Activated CD4-positive, CD25-positive, alpha-beta regulatory T cell (primary cell): ENCODE results near the gene ESRRA.

ENCODE experiments used
- DNase-seq, 4 experiments: peaks; one replicate each; lab custom pipeline; 2025; lab: John Stamatoyannopoulos, UW

ESRRA gene

GRCh38 chr11:64275031-64275800 lies 30.1 kb upstream of the ESRRA start:
- DNase-seq: no peak

- DNase-seq: no peak
These were observed 29.5 kb upstream of the ESRRA start for GRCh38 chr11:64275841-64276240.

- DNase-seq: no peak
These were observed 28.5 kb upstream of the ESRRA start for GRCh38 chr11:64276653-64277431.

GRCh38 chr11:64278576-64279190 lies 26.6 kb upstream of the ESRRA start:
- no peak for DNase-seq

GRCh38 chr11:64281957-64282770 lies 23.2 kb upstream of the ESRRA start:
- no peak for DNase-seq

- no peak for DNase-seq
These were observed 22.2 kb upstream of the ESRRA start for GRCh38 chr11:64283092-64283491.

GRCh38 chr11:64284048-64284961 lies 21.0 kb upstream of the ESRRA start, which contains the start of gene BAD:
Gene BAD, minus strand, starts transcription at chr11:64284665. Its CDS starts 297 bp downstream, at chr11:64284368.
- peak; percentile 82 to 86 (median 84) for DNase-seq

- peak; percentile 86 to 87 (median 86) for DNase-seq
These were observed 20.1 kb upstream of the ESRRA start, which contains the start of gene GPR137 for GRCh38 chr11:64284962-64285884. Gene GPR137, plus strand, starts transcription at chr11:64285848. Its CDS starts 677 bp downstream, at chr11:64286525.

- no peak for DNase-seq
These were observed 19.2 kb upstream of the ESRRA start for GRCh38 chr11:64285885-64286800.

GRCh38 chr11:64286801-64287159 lies 18.5 kb upstream of the ESRRA start:
- no peak for DNase-seq

GRCh38 chr11:64287676-64288352 lies 17.5 kb upstream of the ESRRA start:
- no peak for DNase-seq

- DNase-seq: no peak
These were observed 17.0 kb upstream of the ESRRA start for GRCh38 chr11:64288353-64288750.

- DNase-seq: no peak
These were observed 16.2 kb upstream of the ESRRA start for GRCh38 chr11:64289002-64289564.

- DNase-seq: no peak
These were observed 14.7 kb upstream of the ESRRA start for GRCh38 chr11:64290352-64291261.

- no peak for DNase-seq
These were observed 14.0 kb upstream of the ESRRA start, which contains the start of gene KCNK4 for GRCh38 chr11:64291262-64291751. Gene KCNK4, plus strand, starts transcription at chr11:64291302. Its CDS starts 1,717 bp downstream, at chr11:64293019.
